ENCODE measurements around the gene COX19.

GRCh38 chr7:974820-975681 is at the start of gene COX19:
- TF ChIP-seq EZH2 (IDR thresholded peaks at IDR 0.05; ENCODE audit: borderline replicate concordance, low read depth, low read length, severe bottlenecking) (no peak), MYC (IDR thresholded peaks at IDR 0.05; ENCODE audit: low read depth, low read length) (no peak), CTCF (IDR thresholded peaks at IDR 0.05; ENCODE audit: extremely low read depth in 1 of 2, insufficient read depth in 1 of 2, low read depth in 1 of 2, low read length in 2 of 2) (no peak), POLR2A (IDR thresholded peaks at IDR 0.05; ENCODE audit: low read depth, low read length) (peak; percentile 86), POLR2AphosphoS5 (IDR thresholded peaks at IDR 0.05; ENCODE audit: insufficient read depth, low read depth, low read length) (peak; percentile 92), JUN (IDR thresholded peaks at IDR 0.05; ENCODE audit: borderline replicate concordance, insufficient read depth, insufficient read length, low read depth) (no peak), MAX (IDR thresholded peaks at IDR 0.05; ENCODE audit: insufficient read depth, insufficient read length) (no peak), GATA2 (IDR thresholded peaks at IDR 0.05; ENCODE audit: insufficient read depth, insufficient read length, low read depth, low read length) (no peak), FOS (IDR thresholded peaks at IDR 0.05; ENCODE audit: borderline replicate concordance, insufficient read depth, low read length) (peak; percentile 31)
